Naive B cell (primary cell): ENCODE data around the gene BARHL1. TPM values are rescaled to one million over a fixed set of nuclear protein-coding genes. Genes with fewer than 3 reads are reported as not detected.

Experiments
- ATAC-seq, 2 donors: fragments of 150-1000 bp; cut with Tn5 transposase; 2 replicates each; pipeline ENCODE4 v1.10.0; 2021; ENCODE audit warnings: low read depth in 2 of 2, mild to moderate bottlenecking in 2 of 2, moderate library complexity in 2 of 2
- DNase-seq: peaks from one replicate; pipeline ENCODE4 v3.0.0; 2022
- H3K27ac Mint-ChIP-seq, 6 donors: one replicate each; pipeline ENCODE4 v1.8.0; 2020 to 2022; ENCODE audit warnings: mild to moderate bottlenecking in 6 of 6, mixed read lengths in 6 of 6, moderate library complexity in 5 of 6, inconsistent platforms in 2 of 6
- H3K27me3 Mint-ChIP-seq, 3 donors: one replicate each; pipeline ENCODE4 v1.8.0; 2021 to 2022; ENCODE audit warnings: mixed read lengths in 3 of 3, mild to moderate bottlenecking in 1 of 3
- H3K36me3 Mint-ChIP-seq, 2 donors: one replicate each; pipeline ENCODE4 v1.8.0; 2020 to 2022; ENCODE audit warnings: mixed read lengths in 2 of 2, inconsistent platforms in 1 of 2, mild to moderate bottlenecking in 1 of 2
- H3K4me1 Mint-ChIP-seq, 3 donors: one replicate each; pipeline ENCODE4 v1.8.0; 2020 to 2022; ENCODE audit warnings: mixed read lengths in 3 of 3, inconsistent platforms in 1 of 3, mild to moderate bottlenecking in 1 of 3, moderate library complexity in 1 of 3
- H3K4me3 Mint-ChIP-seq, 8 donors: one replicate each; pipeline ENCODE4 v1.8.0; 2020 to 2022; ENCODE audit warnings: mild to moderate bottlenecking in 8 of 8, mixed read lengths in 8 of 8, moderate library complexity in 8 of 8, inconsistent platforms in 2 of 8
- H3K9me3 Mint-ChIP-seq, 7 donors: one replicate each; pipeline ENCODE4 v1.8.0; 2020 to 2022; ENCODE audit warnings: mixed read lengths in 7 of 7, mild to moderate bottlenecking in 5 of 7, inconsistent platforms in 2 of 7, moderate library complexity in 1 of 7
- polyA plus RNA-seq, 6 donors: library from polyadenylated mRNA; unstranded; fragments of 300-500 nt; fragmentation: Illumina TruSeq; gene quantifications; one replicate each; pipeline ENCODE4 v1.2.3, GENCODE V29; 2021; ENCODE audit warnings: low read depth in 6 of 6

The BARHL1 gene
- polyA plus RNA-seq, 6 donors from 2014 or later: not detected

- H3K4me1 Mint-ChIP-seq: peaks cover 24 to 34% (median 28%) of the 10 kb centered on the region in 3 donors
- H3K36me3 Mint-ChIP-seq: peaks cover 0 to 7% of the 10 kb centered on the region in 2 donors
- DNase-seq (no peak), ATAC-seq (no peak)
- H3K9me3 Mint-ChIP-seq: peaks cover 0 to 8% (median 0%) of the 10 kb centered on the region in 7 donors
- peaks cover 37 to 69% (median 63%) of the 10 kb centered on the region in 3 donors for H3K27me3 Mint-ChIP-seq
- peak overlapping the region in 1 of 8 donors; percentile 21 for H3K4me3 Mint-ChIP-seq
- peak overlapping the region in 1 of 6 donors; percentile 59 for H3K27ac Mint-ChIP-seq
These were observed 2.5 kb downstream of the BARHL1 start for GRCh38 chr9:132584601-132585560.

DNA sequence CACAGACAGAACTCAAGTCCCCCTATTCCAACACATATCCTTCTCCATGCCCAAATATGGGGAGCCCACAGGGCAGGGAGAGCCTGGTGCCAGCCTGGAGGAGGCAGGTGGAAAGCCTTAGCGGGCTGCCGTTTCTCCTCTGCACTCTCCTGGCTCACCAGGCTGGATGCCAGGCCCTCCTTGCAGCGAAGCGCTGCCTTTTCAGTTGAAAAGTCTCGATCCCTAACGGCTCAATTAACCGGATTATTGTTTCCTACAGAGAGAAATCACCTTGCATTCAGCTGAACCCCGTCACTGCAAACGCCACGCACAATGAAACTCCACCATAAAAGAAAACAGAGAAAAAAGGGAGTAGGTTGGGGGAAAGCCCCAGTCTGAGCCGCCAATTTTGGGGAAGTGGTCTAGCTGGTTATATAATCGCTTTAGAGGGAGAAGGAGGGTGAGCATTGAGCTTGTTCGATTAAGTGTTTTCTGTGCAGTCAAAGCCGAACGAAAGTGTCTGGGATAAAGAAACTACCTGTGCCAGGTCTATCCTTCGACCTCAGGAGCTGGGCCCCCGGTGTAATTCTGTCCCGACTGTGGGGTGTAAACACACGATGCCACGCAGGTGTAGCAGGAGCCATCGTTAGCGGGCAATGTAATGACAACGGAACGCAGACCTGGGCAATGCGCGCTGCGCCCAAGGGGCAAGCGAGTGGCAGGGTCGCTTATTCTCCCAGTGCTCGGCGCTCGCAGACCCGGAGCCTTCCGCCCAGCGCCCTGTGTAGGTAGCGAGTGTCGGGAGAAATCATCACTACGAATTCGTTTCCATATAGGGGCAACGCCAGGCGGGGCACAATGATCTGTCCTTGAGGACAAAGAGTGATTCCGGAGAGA is 3.8 kb downstream of the BARHL1 start:
- DNase-seq (peak; percentile 59), ATAC-seq (peak; percentile 79 to 81)
- Mint-ChIP-seq H3K4me3 (peak overlapping the region; percentile 0 to 83 (median 58)), H3K4me1 (peaks cover 29 to 44% (median 34%) of the 10 kb centered on the region in 3 donors), H3K9me3 (peaks cover 0 to 8% (median 0%) of the 10 kb centered on the region in 7 donors), H3K27ac (peak overlapping the region in 5 of 6 donors; percentile 61 to 96 (median 72)), H3K36me3 (peaks cover 0 to 7% of the 10 kb centered on the region in 2 donors), H3K27me3 (peaks cover 41 to 77% (median 75%) of the 10 kb centered on the region in 3 donors)

- peak overlapping the region in 5 of 8 donors; percentile 36 to 83 (median 62) for H3K4me3 Mint-ChIP-seq
- no peak for DNase-seq
These were observed 4.6 kb downstream of the BARHL1 start for GRCh38 chr9:132586830-132587591.

DNA sequence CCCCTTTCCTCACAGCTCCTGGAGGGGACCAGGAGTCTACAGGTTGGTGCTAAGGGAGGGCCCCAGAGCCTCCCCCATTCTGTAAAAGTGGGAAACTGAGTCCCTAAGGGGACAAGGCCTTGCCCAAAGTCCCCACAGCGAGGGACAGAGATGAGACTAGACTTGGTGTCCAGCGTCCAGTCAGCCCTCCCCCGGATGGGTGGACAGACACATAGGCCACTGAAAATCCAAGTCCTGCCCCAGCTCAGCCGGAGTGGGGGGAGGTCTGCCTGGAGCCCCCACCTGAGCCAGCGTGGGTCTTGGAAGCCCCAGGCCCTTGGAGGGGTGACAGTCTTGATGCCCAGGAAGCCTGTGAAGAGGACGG is 5.2 kb downstream of the BARHL1 start:
- Mint-ChIP-seq H3K4me1 (peaks cover 23 to 36% (median 36%) of the 10 kb centered on the region in 3 donors), H3K4me3 (no peak overlapping the region), H3K27me3 (peaks cover 46 to 81% (median 81%) of the 10 kb centered on the region in 3 donors), H3K27ac (peak overlapping the region in 1 of 6 donors; percentile 52), H3K36me3 (peaks cover 0 to 7% of the 10 kb centered on the region in 2 donors), H3K9me3 (peaks cover 0 to 8% (median 0%) of the 10 kb centered on the region in 7 donors)
- DNase-seq (no peak), ATAC-seq (no peak)

More at GRCh38 chr9:132586830-132587591, 4.6 kb downstream of the BARHL1 start:
- Mint-ChIP-seq H3K4me1 (peaks cover 24 to 37% (median 35%) of the 10 kb centered on the region in 3 donors), H3K36me3 (peaks cover 0 to 7% of the 10 kb centered on the region in 2 donors), H3K9me3 (peaks cover 0 to 8% (median 0%) of the 10 kb centered on the region in 7 donors), H3K27ac (peak overlapping the region in 2 of 6 donors; percentile 72 to 96), H3K27me3 (peaks cover 43 to 77% (median 76%) of the 10 kb centered on the region in 3 donors)
- ATAC-seq: no peak

GRCh38 chr9:132588098-132588497 is 5.7 kb downstream of the BARHL1 start:
- Mint-ChIP-seq H3K36me3 (peaks cover 0 to 7% of the 10 kb centered on the region in 2 donors), H3K27me3 (peaks cover 49 to 79% (median 78%) of the 10 kb centered on the region in 3 donors)
- no peak for DNase-seq

DNA sequence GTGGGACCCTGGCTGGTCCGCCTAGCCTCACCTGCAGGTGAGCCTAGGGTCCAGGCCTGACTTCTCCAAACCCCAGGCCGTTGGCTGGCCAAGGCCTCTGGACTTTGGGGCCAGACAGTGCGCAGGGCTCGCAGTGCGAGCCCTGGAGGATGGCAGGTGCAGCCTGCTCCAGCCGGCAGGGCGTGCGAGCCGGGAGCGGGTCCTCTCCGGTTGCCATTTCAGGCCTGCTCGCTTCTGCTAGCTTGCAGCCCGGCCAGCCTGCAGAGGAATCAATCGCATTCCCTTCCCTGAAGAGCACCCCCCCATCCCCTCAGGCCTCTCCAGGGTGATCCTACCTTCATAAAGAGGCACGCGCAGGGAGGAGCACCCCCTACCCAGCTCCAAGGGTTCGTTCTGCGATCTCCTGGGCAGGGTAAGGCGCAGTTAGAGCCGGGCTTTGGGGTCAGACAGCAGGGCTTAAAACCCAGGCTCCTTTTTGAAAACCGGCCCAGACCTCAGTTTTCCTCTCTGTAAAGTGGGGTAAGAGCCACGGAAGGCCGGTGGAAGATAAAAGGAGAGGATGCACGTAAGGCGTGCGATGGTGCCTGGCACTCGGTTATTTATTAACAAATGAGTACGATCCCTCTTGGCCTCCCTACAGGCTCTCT is 6.2 kb downstream of the BARHL1 start:
- ATAC-seq: no peak
- Mint-ChIP-seq H3K4me3 (peak overlapping the region in 3 of 8 donors; percentile 25 to 53 (median 25)), H3K36me3 (peaks cover 4 to 11% of the 10 kb centered on the region in 2 donors), H3K4me1 (peaks cover 23 to 39% (median 36%) of the 10 kb centered on the region in 3 donors), H3K27ac (peak overlapping the region in 2 of 6 donors; percentile 5 to 88), H3K27me3 (peaks cover 44 to 80% (median 78%) of the 10 kb centered on the region in 3 donors), H3K9me3 (peaks cover 0 to 8% (median 0%) of the 10 kb centered on the region in 7 donors)
- DNase-seq: no peak

More at GRCh38 chr9:132588098-132588497, 5.7 kb downstream of the BARHL1 start:
- ATAC-seq: no peak
- H3K9me3 Mint-ChIP-seq: peaks cover 0 to 8% (median 0%) of the 10 kb centered on the region in 7 donors
- peak overlapping the region in 4 of 6 donors; percentile 4 to 30 (median 6) for H3K27ac Mint-ChIP-seq
- peak overlapping the region in 3 of 8 donors; percentile 30 to 61 (median 53) for H3K4me3 Mint-ChIP-seq
- H3K4me1 Mint-ChIP-seq: peaks cover 23 to 36% (median 36%) of the 10 kb centered on the region in 3 donors

DNA sequence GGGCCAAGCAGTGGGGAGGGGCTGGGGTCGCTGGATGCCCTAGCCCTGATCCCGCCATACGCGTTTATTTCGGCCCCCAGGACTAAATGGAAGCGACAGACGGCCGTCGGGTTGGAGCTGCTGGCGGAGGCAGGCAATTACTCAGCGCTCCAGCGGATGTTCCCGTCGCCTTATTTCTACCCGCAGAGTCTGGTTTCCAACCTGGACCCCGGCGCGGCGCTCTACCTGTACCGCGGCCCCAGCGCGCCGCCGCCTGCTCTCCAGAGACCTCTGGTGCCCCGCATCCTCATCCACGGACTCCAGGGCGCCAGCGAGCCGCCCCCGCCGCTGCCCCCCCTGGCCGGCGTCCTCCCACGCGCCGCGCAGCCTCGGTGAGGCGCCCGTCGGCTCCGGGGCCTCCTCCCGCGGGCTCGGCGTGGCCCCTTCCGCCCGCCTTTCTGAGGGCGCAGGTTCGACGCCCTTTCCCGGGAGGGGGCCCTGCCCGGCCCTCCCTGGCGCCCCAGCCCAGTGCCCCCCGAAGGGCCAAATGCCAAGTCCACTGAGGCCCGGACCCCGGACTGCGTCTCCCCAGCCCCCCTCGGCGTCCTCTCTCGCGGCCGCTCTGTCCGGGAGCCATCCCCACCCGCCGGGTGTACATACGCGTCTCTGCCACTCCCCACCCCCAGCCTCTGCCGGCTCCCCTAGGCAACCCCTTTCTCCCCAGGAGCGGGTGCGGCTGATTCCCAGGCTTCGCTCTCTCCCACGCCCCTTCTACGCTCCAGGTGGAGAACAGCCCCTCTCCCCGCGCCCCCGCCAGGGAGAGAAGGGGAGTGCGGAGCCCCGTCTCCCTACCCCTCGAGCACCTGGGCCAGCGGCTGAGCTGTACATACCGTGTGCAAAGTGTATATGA is 7.0 kb downstream of the BARHL1 start:
- Mint-ChIP-seq H3K4me3 (peak overlapping the region in 3 of 8 donors; percentile 25 to 35 (median 25)), H3K27ac (peak overlapping the region in 1 of 6 donors; percentile 96), H3K27me3 (peaks cover 38 to 78% (median 73%) of the 10 kb centered on the region in 3 donors), H3K4me1 (peaks cover 23 to 42% (median 36%) of the 10 kb centered on the region in 3 donors), H3K9me3 (peaks cover 0 to 8% (median 0%) of the 10 kb centered on the region in 7 donors), H3K36me3 (peaks cover 9 to 19% of the 10 kb centered on the region in 2 donors)
- no peak for DNase-seq
- ATAC-seq: no peak

GRCh38 chr9:132590037-132590317 is 7.6 kb downstream of the BARHL1 start:
- Mint-ChIP-seq H3K36me3 (peaks cover 12 to 25% of the 10 kb centered on the region in 2 donors), H3K4me3 (peak overlapping the region in 1 of 8 donors; percentile 35), H3K27me3 (peaks cover 33 to 84% (median 68%) of the 10 kb centered on the region in 3 donors), H3K9me3 (peaks cover 0 to 8% (median 0%) of the 10 kb centered on the region in 7 donors), H3K4me1 (peaks cover 23 to 42% (median 36%) of the 10 kb centered on the region in 3 donors), H3K27ac (peak overlapping the region in 1 of 6 donors; percentile 96)
- ATAC-seq (no peak), DNase-seq (no peak)

- peaks cover 0 to 8% (median 0%) of the 10 kb centered on the region in 7 donors for H3K9me3 Mint-ChIP-seq
- peaks cover 15 to 27% of the 10 kb centered on the region in 2 donors for H3K36me3 Mint-ChIP-seq
- DNase-seq (no peak), ATAC-seq (no peak)
- H3K4me3 Mint-ChIP-seq: peak overlapping the region in 2 of 8 donors; percentile 51 to 85
- peaks cover 23 to 42% (median 36%) of the 10 kb centered on the region in 3 donors for H3K4me1 Mint-ChIP-seq
- H3K27me3 Mint-ChIP-seq: peaks cover 32 to 83% (median 66%) of the 10 kb centered on the region in 3 donors
- peak overlapping the region in 4 of 6 donors; percentile 14 to 92 (median 70) for H3K27ac Mint-ChIP-seq
These were observed 8.1 kb downstream of the BARHL1 start for GRCh38 chr9:132590318-132591182.

DNA sequence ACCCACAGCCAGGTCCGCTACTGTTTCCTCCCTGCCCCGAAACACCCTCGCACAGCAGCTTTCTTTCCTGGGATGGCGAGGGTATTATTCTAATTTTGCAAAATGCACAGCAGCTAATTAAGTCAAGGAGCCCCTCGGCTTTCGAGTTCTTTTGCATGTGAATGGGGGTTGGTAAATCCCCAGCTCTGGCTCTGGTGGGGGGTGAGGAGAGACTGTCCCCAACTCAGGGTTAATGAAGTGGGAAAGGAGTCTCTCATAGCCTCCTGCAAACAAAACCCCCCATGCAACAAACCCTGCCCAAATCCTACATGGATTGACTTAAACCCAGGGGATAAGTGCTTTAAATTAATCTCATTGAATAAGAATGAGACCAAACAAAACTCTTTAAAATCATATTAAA is 8.8 kb downstream of the BARHL1 start:
- no peak for ATAC-seq
- DNase-seq: no peak
- Mint-ChIP-seq H3K36me3 (peaks cover 22 to 31% of the 10 kb centered on the region in 2 donors), H3K27ac (peak overlapping the region in 2 of 6 donors; percentile 59 to 80), H3K27me3 (peaks cover 27 to 76% (median 60%) of the 10 kb centered on the region in 3 donors), H3K4me1 (peaks cover 19 to 36% (median 29%) of the 10 kb centered on the region in 3 donors), H3K9me3 (peaks cover 0 to 5% (median 0%) of the 10 kb centered on the region in 7 donors), H3K4me3 (peak overlapping the region in 3 of 8 donors; percentile 50 to 85 (median 51))
